GM12878 (cell line): ENCODE measurements around the gene FANCD2. TPM values are rescaled to one million over a fixed set of nuclear protein-coding genes. Genes with fewer than 3 reads are reported as not detected.

Experiments
- ASH2L ChIP-seq: fragments of 300-600, 200-600 bp; sonication (generic); IDR thresholded peaks from 2 replicates; pipeline ENCODE4 v1.6.1; 2017; ENCODE audit warnings: low read depth, mild to moderate bottlenecking, borderline replicate concordance
- BACH1 ChIP-seq: fragments of 450-650 bp; IDR thresholded peaks from 2 replicates; pipeline ENCODE4 v1.6.1; 2017; ENCODE audit warnings: mild to moderate bottlenecking, borderline replicate concordance
- CEBPZ ChIP-seq: fragments of 150-350 bp; IDR thresholded peaks from 2 replicates; pipeline ENCODE4 v1.6.1; 2016; ENCODE audit warnings: low read depth, low read length
- GABPA ChIP-seq: IDR thresholded peaks from 2 replicates; pipeline ENCODE4 v1.6.1; 2014; ENCODE audit warnings: antibody characterized with exemption, low read depth, mild to moderate bottlenecking, inconsistent platforms
- KAT2A ChIP-seq: conservative IDR thresholded peaks from 2 replicates; pipeline ENCODE4 v1.6.1; 2011; ENCODE audit warnings: low read depth, low read length; ENCODE audit not compliant: control insufficient read depth
- POLR2AphosphoS5 ChIP-seq: IDR thresholded peaks from 2 replicates; pipeline ENCODE4 v1.6.1; 2011; ENCODE audit warnings: mild to moderate bottlenecking, low read length, inconsistent platforms
- RCOR1 ChIP-seq: conservative IDR thresholded peaks from 2 replicates; pipeline ENCODE4 v1.6.1; 2012; ENCODE audit warnings: low read depth, low read length, improper control_type of control experiment
- SIX5 ChIP-seq: IDR thresholded peaks from 2 replicates; pipeline ENCODE4 v1.6.1; 2011; ENCODE audit warnings: mild to moderate bottlenecking, low read depth, low read length, moderate library complexity; ENCODE audit not compliant: severe bottlenecking
- ZBTB40 ChIP-seq: fragments of 450-650 bp; IDR thresholded peaks from 2 replicates; pipeline ENCODE4 v1.6.1; 2016; ENCODE audit warnings: mild to moderate bottlenecking, moderate library complexity, borderline replicate concordance
- ZNF217 ChIP-seq: fragments of 450-650 bp; IDR thresholded peaks from 2 replicates; pipeline ENCODE4 v1.6.1; 2017; ENCODE audit warnings: antibody characterized with exemption, mild to moderate bottlenecking
- polyA plus RNA-seq, 11 experiments: library from polyadenylated mRNA; depleted of rRNA in 4 of 11; unstranded in 6 of 11; stranded (reverse) in 5 of 11; fragments of >200 nt; fragmentation: Nextera tagmentation in 4 of 11; fragmentation: Illumina TruSeq in 1 of 11; extraction: Ambion mirVana in 4 of 11; extraction: Trizol in 1 of 11; gene quantifications; 1 replicate in 1 of 11; 2 replicates in 10 of 11; pipeline versions ENCODE4 v1.2.1 to v1.2.3, GENCODE V29; 2011 to 2016; ENCODE audit warnings: inconsistent platforms in 2 of 11, missing spikeins in 2 of 11, low read depth in 1 of 11
- total RNA-seq, 4 experiments: library from RNA; depleted of rRNA in 3 of 4; stranded (reverse); fragments of >200 nt in 3 of 4; fragmentation: Illumina TruSeq in 1 of 4; extraction: Trizol in 1 of 4; gene quantifications; 2 replicates each; pipeline versions ENCODE4 v1.2.1 to v1.2.3, GENCODE V29; 2013 to 2021
- TF ChIP-seq, protein P1 (sequence below): IDR thresholded peaks from 2 replicates; pipeline ENCODE4 v1.6.1; 2012; ENCODE audit warnings: low read length, inconsistent platforms
- TF ChIP-seq, protein P2 (sequence below): fragments of 450-650 bp; formaldehyde crosslinking; IDR thresholded peaks from 2 replicates; pipeline ENCODE4 v1.4.0; 2022; ENCODE audit warnings: mild to moderate bottlenecking, moderate library complexity
- TF ChIP-seq, protein P3 (sequence below), 3 experiments: IDR thresholded peaks in 2 of 3; conservative IDR thresholded peaks in 1 of 3; 2 replicates each; pipeline ENCODE4 v1.5.1; 2011; ENCODE audit warnings: low read depth in 3 of 3, low read length in 3 of 3, mild to moderate bottlenecking in 3 of 3, control low read depth in 2 of 3, moderate library complexity in 2 of 3, inconsistent platforms in 1 of 3, mixed read lengths in 1 of 3; ENCODE audit not compliant: control insufficient read depth in 2 of 3, insufficient read depth in 1 of 3; ENCODE audit errors: extremely low read depth in 1 of 3

Gene FANCD2
- total and polyA plus RNA-seq, 10 of the 15 experiments (the other 5 are each of a cell fraction or from before 2014, with no cell fraction given): 37.9 to 72.8 (median 56.2) TPM

- peak; percentile 88 for TF ChIP-seq POLR2AphosphoS5
- no peak for TF ChIP-seq CEBPZ
- TF ChIP-seq, protein P1, sequence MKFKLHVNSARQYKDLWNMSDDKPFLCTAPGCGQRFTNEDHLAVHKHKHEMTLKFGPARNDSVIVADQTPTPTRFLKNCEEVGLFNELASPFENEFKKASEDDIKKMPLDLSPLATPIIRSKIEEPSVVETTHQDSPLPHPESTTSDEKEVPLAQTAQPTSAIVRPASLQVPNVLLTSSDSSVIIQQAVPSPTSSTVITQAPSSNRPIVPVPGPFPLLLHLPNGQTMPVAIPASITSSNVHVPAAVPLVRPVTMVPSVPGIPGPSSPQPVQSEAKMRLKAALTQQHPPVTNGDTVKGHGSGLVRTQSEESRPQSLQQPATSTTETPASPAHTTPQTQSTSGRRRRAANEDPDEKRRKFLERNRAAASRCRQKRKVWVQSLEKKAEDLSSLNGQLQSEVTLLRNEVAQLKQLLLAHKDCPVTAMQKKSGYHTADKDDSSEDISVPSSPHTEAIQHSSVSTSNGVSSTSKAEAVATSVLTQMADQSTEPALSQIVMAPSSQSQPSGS: no peak
- TF ChIP-seq SIX5: peak; percentile 60
- TF ChIP-seq ZBTB40: peak; percentile 88
- TF ChIP-seq GABPA: peak; percentile 88
- no peak for TF ChIP-seq KAT2A
- TF ChIP-seq, protein P2, sequence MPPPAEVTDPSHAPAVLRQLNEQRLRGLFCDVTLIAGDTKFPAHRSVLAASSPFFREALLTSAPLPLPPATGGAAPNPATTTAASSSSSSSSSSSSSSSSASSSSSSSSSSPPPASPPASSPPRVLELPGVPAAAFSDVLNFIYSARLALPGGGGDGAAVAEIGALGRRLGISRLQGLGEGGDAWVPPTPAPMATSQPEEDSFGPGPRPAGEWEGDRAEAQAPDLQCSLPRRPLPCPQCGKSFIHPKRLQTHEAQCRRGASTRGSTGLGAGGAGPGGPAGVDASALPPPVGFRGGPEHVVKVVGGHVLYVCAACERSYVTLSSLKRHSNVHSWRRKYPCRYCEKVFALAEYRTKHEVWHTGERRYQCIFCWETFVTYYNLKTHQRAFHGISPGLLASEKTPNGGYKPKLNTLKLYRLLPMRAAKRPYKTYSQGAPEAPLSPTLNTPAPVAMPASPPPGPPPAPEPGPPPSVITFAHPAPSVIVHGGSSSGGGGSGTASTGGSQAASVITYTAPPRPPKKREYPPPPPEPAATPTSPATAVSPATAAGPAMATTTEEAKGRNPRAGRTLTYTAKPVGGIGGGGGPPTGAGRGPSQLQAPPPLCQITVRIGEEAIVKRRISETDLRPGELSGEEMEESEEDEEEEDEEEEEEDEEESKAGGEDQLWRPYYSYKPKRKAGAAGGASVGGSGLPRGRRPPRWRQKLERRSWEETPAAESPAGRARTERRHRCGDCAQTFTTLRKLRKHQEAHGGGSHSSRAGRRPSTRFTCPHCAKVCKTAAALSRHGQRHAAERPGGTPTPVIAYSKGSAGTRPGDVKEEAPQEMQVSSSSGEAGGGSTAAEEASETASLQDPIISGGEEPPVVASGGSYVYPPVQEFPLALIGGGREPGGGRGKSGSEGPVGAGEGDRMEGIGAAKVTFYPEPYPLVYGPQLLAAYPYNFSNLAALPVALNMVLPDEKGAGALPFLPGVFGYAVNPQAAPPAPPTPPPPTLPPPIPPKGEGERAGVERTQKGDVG (CRISPR knock-in tag): no peak
- no peak; the same call in 1 of the 2 replicates for TF ChIP-seq BACH1
- no peak for TF ChIP-seq ZNF217
- no peak for TF ChIP-seq RCOR1
- TF ChIP-seq ASH2L: no peak
- TF ChIP-seq, protein P3, sequence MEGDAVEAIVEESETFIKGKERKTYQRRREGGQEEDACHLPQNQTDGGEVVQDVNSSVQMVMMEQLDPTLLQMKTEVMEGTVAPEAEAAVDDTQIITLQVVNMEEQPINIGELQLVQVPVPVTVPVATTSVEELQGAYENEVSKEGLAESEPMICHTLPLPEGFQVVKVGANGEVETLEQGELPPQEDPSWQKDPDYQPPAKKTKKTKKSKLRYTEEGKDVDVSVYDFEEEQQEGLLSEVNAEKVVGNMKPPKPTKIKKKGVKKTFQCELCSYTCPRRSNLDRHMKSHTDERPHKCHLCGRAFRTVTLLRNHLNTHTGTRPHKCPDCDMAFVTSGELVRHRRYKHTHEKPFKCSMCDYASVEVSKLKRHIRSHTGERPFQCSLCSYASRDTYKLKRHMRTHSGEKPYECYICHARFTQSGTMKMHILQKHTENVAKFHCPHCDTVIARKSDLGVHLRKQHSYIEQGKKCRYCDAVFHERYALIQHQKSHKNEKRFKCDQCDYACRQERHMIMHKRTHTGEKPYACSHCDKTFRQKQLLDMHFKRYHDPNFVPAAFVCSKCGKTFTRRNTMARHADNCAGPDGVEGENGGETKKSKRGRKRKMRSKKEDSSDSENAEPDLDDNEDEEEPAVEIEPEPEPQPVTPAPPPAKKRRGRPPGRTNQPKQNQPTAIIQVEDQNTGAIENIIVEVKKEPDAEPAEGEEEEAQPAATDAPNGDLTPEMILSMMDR (IDR thresholded peaks at IDR 0.05 in 2 of 3, conservative IDR thresholded peaks at IDR 0.05 in 1 of 3; ENCODE audit: control insufficient read depth in 2 of 3, extremely low read depth in 1 of 3, insufficient read depth in 1 of 3, low read depth in 3 of 3, low read length in 3 of 3): no peak
These were observed at the start of gene FANCD2 (continued) for GRCh38 chr3:10026084-10026890.
